ENCODE data around the gene ITGB1. TPM values are rescaled to one million over a fixed set of nuclear protein-coding genes. Genes with fewer than 3 reads are reported as not detected.

ITGB1 gene
- total and polyA plus RNA-seq, 9 of the 15 experiments (the other 6 are each of a cell fraction or from before 2014, with no cell fraction given): 40.2 to 194 (median 155) TPM

GRCh38 chr10:32948451-32948850, 9.6 kb downstream of the ITGB1 start (continued):
- TF ChIP-seq LEF1 (IDR thresholded peaks at IDR 0.05): peak; percentile 68; the same call in 1 of the 2 replicates
- peak; percentile 39 for TF ChIP-seq DACH1 (IDR thresholded peaks at IDR 0.05; ENCODE audit: partially characterized antibody)
- TF ChIP-seq, protein P1, sequence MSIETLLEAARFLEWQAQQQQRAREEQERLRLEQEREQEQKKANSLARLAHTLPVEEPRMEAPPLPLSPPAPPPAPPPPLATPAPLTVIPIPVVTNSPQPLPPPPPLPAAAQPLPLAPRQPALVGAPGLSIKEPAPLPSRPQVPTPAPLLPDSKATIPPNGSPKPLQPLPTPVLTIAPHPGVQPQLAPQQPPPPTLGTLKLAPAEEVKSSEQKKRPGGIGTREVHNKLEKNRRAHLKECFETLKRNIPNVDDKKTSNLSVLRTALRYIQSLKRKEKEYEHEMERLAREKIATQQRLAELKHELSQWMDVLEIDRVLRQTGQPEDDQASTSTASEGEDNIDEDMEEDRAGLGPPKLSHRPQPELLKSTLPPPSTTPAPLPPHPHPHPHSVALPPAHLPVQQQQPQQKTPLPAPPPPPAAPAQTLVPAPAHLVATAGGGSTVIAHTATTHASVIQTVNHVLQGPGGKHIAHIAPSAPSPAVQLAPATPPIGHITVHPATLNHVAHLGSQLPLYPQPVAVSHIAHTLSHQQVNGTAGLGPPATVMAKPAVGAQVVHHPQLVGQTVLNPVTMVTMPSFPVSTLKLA (conservative IDR thresholded peaks at IDR 0.05): peak; percentile 24 to 37; a peak in 1 of 4 replicates
- TF ChIP-seq ZNF24 (IDR thresholded peaks at IDR 0.05): no peak
- peak; percentile 75 for TF ChIP-seq DPF2 (IDR thresholded peaks at IDR 0.05)
- no peak for TF ChIP-seq RBM34 (IDR thresholded peaks at IDR 0.05; ENCODE audit: borderline replicate concordance, insufficient read depth, low read length)
- TF ChIP-seq, protein P2, sequence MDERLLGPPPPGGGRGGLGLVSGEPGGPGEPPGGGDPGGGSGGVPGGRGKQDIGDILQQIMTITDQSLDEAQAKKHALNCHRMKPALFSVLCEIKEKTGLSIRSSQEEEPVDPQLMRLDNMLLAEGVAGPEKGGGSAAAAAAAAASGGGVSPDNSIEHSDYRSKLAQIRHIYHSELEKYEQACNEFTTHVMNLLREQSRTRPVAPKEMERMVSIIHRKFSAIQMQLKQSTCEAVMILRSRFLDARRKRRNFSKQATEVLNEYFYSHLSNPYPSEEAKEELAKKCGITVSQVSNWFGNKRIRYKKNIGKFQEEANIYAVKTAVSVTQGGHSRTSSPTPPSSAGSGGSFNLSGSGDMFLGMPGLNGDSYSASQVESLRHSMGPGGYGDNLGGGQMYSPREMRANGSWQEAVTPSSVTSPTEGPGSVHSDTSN (CRISPR knock-in tag; IDR thresholded peaks at IDR 0.05; ENCODE audit: low read depth): no peak
- TF ChIP-seq, protein P2 (tag; conservative IDR thresholded peaks at IDR 0.05; ENCODE audit: low read depth): peak; percentile 70
- 0 out of 2 replicates have a peak, but pooled peaks have one; percentile 21 for TF ChIP-seq RBFOX2 (IDR thresholded peaks at IDR 0.05; ENCODE audit: low read depth, low read length)
- peak in 1 of 2 experiments; percentile 66; a peak in 1 of 4 replicates for TF ChIP-seq ARNT (IDR thresholded peaks at IDR 0.05)
- TF ChIP-seq AFF1 (IDR thresholded peaks at IDR 0.05; ENCODE audit: low read depth in 1 of 2, partially characterized antibody in 2 of 2): peak; percentile 33 to 47
- TF ChIP-seq SMARCE1 (IDR thresholded peaks at IDR 0.05): peak; percentile 76; the same call in 1 of the 2 replicates
- peak; percentile 88 for TF ChIP-seq CEBPB (tag; IDR thresholded peaks at IDR 0.05)
- peak; percentile 79 for TF ChIP-seq SMAD4 (CRISPR knock-in tag; conservative IDR thresholded peaks at IDR 0.05)
- TF ChIP-seq, protein P3, sequence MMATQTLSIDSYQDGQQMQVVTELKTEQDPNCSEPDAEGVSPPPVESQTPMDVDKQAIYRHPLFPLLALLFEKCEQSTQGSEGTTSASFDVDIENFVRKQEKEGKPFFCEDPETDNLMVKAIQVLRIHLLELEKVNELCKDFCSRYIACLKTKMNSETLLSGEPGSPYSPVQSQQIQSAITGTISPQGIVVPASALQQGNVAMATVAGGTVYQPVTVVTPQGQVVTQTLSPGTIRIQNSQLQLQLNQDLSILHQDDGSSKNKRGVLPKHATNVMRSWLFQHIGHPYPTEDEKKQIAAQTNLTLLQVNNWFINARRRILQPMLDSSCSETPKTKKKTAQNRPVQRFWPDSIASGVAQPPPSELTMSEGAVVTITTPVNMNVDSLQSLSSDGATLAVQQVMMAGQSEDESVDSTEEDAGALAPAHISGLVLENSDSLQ (IDR thresholded peaks at IDR 0.05): peak; percentile 89
- TF ChIP-seq NCOA1 (IDR thresholded peaks at IDR 0.05; ENCODE audit: low read depth): peak; percentile 18; the same call in 1 of the 2 replicates
- peak; percentile 64; the same call in 1 of the 2 replicates for TF ChIP-seq JUN (IDR thresholded peaks at IDR 0.05; ENCODE audit: borderline replicate concordance, low read depth, low read length)
- TF ChIP-seq JUN (CRISPR knock-in tag; IDR thresholded peaks at IDR 0.05; ENCODE audit: borderline replicate concordance): no peak
- peak; percentile 65; the same call in 1 of the 2 replicates for TF ChIP-seq CTBP1 (IDR thresholded peaks at IDR 0.05; ENCODE audit: borderline replicate concordance)
- TF ChIP-seq CEBPG (CRISPR knock-in tag; IDR thresholded peaks at IDR 0.05): peak; percentile 96
- peak; percentile 89 to 97 for TF ChIP-seq CEBPG (tag; conservative IDR thresholded peaks at IDR 0.05 in 1 of 2, IDR thresholded peaks at IDR 0.05 in 1 of 2)
